HepG2 (cell line): ENCODE measurements around the gene DCDC2C. TPM values are rescaled to one million over a fixed set of nuclear protein-coding genes. Genes with fewer than 3 reads are reported as not detected.

ENCODE experiments used
- ATAC-seq: fragments of 200-7000 bp; cut with Tn5 transposase; 3 replicates; pipeline ENCODE4 v1.9.1; 2020; ENCODE audit warnings: mild to moderate bottlenecking, moderate library complexity
- BruUV-seq: library from RNA; stranded (reverse); fragments of 400-500 nt; replicated peaks from 2 replicates; lab custom pipeline; 2021; lab: Mats Ljungman, UMichigan
- CTCF ChIA-PET: fragments of 300-600 bp; formaldehyde crosslinking; extraction: SDS; loops from one replicate; lab custom pipeline; 2021; ENCODE audit warnings: low total read pairs, inconsistent platforms, low intra/inter-chr PET ratio; lab: Yijun Ruan, JAX
- POLR2A ChIA-PET: fragments of 350-600 bp; sonication (Branson Sonifier 250); formaldehyde crosslinking; loops from one replicate; lab custom pipeline; 2020; ENCODE audit warnings: antibody characterized with exemption, inconsistent platforms; lab: Yijun Ruan, JAX
- DNase-seq: peaks from one replicate; pipeline ENCODE4 v3.0.0-alpha.2; 2015; ENCODE audit warnings: low spot score
- FAIRE-seq: peaks from 3 replicates; lab custom pipeline; 2011; peaks lifted over from hg19 to GRCh38; lab: Jason Lieb, UNC
- H2AFZ ChIP-seq: one replicate; pipeline ENCODE4 v1.6.1; 2011; ENCODE audit warnings: low read length, inconsistent platforms
- H3K27ac ChIP-seq: fragments of 300-600 bp; 3 replicates; pipeline ENCODE4 v1.8.0; 2011; ENCODE audit warnings: mixed run types, mild to moderate bottlenecking, mixed read lengths, low read length, inconsistent platforms; ENCODE audit not compliant: insufficient read depth; ENCODE audit errors: extremely low read length
- H3K27me3 ChIP-seq, 2 experiments: fragments of 200-600 bp in 1 of 2; 2 replicates in 1 of 2; 3 replicates in 1 of 2; pipeline versions ENCODE4 v1.6.0 to v1.8.0; 2011; ENCODE audit warnings: low read length in 2 of 2, mild to moderate bottlenecking in 2 of 2, moderate library complexity in 2 of 2, inconsistent platforms in 1 of 2; ENCODE audit not compliant: insufficient read depth in 2 of 2, control insufficient read depth in 1 of 2
- H3K36me3 ChIP-seq, 2 experiments: fragments of 200-600 bp in 1 of 2; replicated peaks in 1 of 2; 2 replicates in 1 of 2; 3 replicates in 1 of 2; pipeline versions ENCODE4 v1.5.1 to v1.8.0; 2011; ENCODE audit warnings: low read length in 2 of 2, inconsistent platforms in 1 of 2; ENCODE audit not compliant: insufficient read depth in 2 of 2, control insufficient read depth in 1 of 2
- H3K4me1 ChIP-seq: 2 replicates; pipeline ENCODE4 v1.5.1; 2012; ENCODE audit warnings: low read length, inconsistent platforms; ENCODE audit not compliant: insufficient read depth
- H3K4me2 ChIP-seq: 2 replicates; pipeline ENCODE4 v1.6.0; 2011; ENCODE audit warnings: low read depth, low read length, inconsistent platforms
- H3K4me3 ChIP-seq, 3 experiments: fragments of 200-600 bp in 1 of 3; sonication (generic), shearing (Covaris generic) in 1 of 3; replicated peaks in 1 of 3; 2 replicates each; pipeline ENCODE4 v1.5.1; 2011 to 2016; ENCODE audit warnings: low read length in 3 of 3, inconsistent platforms in 2 of 3, low read depth in 2 of 3, mild to moderate bottlenecking in 2 of 3, control low read depth in 1 of 3, mixed read lengths in 1 of 3; ENCODE audit not compliant: insufficient read depth in 1 of 3
- H3K79me2 ChIP-seq: one replicate; pipeline ENCODE4 v1.6.1; 2011; ENCODE audit warnings: low read length, inconsistent platforms; ENCODE audit not compliant: insufficient read depth
- H3K9ac ChIP-seq: 2 replicates; pipeline ENCODE4 v1.6.0; 2011; ENCODE audit warnings: mild to moderate bottlenecking, low read depth, low read length, inconsistent platforms; ENCODE audit not compliant: insufficient read depth
- H3K9me3 ChIP-seq: 2 replicates; pipeline ENCODE4 v1.5.1; 2012; ENCODE audit warnings: mild to moderate bottlenecking, low read length
- H4K20me1 ChIP-seq: 2 replicates; pipeline ENCODE4 v1.6.0; 2011; ENCODE audit warnings: inconsistent platforms, mild to moderate bottlenecking, low read length, moderate library complexity; ENCODE audit not compliant: insufficient read depth
- ARID5B ChIP-seq: IDR thresholded peaks from 2 replicates; pipeline ENCODE4 v1.4.0; 2020; ENCODE audit warnings: mild to moderate bottlenecking, missing genetic modification reagents
- DDIT3 ChIP-seq: sonication (generic); formaldehyde crosslinking; IDR thresholded peaks from 2 replicates; pipeline ENCODE4 v1.4.0; 2020; ENCODE audit warnings: mild to moderate bottlenecking, missing genetic modification reagents
- HINFP ChIP-seq: sonication (generic); formaldehyde crosslinking; IDR thresholded peaks from 2 replicates; pipeline ENCODE4 v1.4.0; 2020; ENCODE audit warnings: low read depth, mild to moderate bottlenecking, missing genetic modification reagents
- HOXA9 ChIP-seq: sonication (generic); formaldehyde crosslinking; IDR thresholded peaks from 2 replicates; pipeline ENCODE4 v1.8.1; 2022; ENCODE audit warnings: missing genetic modification reagents, mild to moderate bottlenecking, moderate library complexity, borderline replicate concordance
- KLF12 ChIP-seq: sonication (generic); formaldehyde crosslinking; IDR thresholded peaks from 2 replicates; pipeline ENCODE4 v1.4.0; 2020; ENCODE audit warnings: missing genetic modification reagents, borderline replicate concordance
- MEF2D ChIP-seq: sonication (generic); formaldehyde crosslinking; IDR thresholded peaks from 2 replicates; pipeline ENCODE4 v1.5.1; 2020; ENCODE audit warnings: mild to moderate bottlenecking, missing genetic modification reagents
- ZBTB20 ChIP-seq: sonication (generic); formaldehyde crosslinking; IDR thresholded peaks from 2 replicates; pipeline ENCODE4 v1.8.1; 2023; ENCODE audit warnings: missing genetic modification reagents, low read depth, mild to moderate bottlenecking, borderline replicate concordance
- ZFP90 ChIP-seq: sonication (generic); formaldehyde crosslinking; IDR thresholded peaks from 2 replicates; pipeline ENCODE4 v1.8.0; 2022; ENCODE audit warnings: missing genetic modification reagents, mild to moderate bottlenecking, inconsistent platforms, borderline replicate concordance
- ZNF33B ChIP-seq: sonication (generic); formaldehyde crosslinking; IDR thresholded peaks from 2 replicates; pipeline ENCODE4 v1.5.1; 2020; ENCODE audit warnings: mild to moderate bottlenecking, missing genetic modification reagents
- ZNF496 ChIP-seq: sonication (generic); formaldehyde crosslinking; IDR thresholded peaks from 2 replicates; pipeline ENCODE4 v1.8.1; 2023; ENCODE audit warnings: mild to moderate bottlenecking, moderate library complexity, missing genetic modification reagents; ENCODE audit not compliant: insufficient replicate concordance
- ZNF597 ChIP-seq: sonication (generic); formaldehyde crosslinking; IDR thresholded peaks from 2 replicates; pipeline ENCODE4 v1.5.0; 2020; ENCODE audit warnings: missing genetic modification reagents
- ZNF629 ChIP-seq: sonication (generic); formaldehyde crosslinking; conservative IDR thresholded peaks from 2 replicates; pipeline ENCODE4 v1.5.0; 2020; ENCODE audit warnings: missing genetic modification reagents
- ZNF704 ChIP-seq: sonication (generic); formaldehyde crosslinking; IDR thresholded peaks from 2 replicates; pipeline ENCODE4 v1.8.1; 2023; ENCODE audit warnings: mild to moderate bottlenecking, inconsistent platforms, moderate library complexity, missing genetic modification reagents, borderline replicate concordance
- ZNF747 ChIP-seq: sonication (generic); formaldehyde crosslinking; IDR thresholded peaks from 2 replicates; pipeline ENCODE4 v1.8.1; 2023; ENCODE audit warnings: missing genetic modification reagents, mild to moderate bottlenecking, borderline replicate concordance
- WGBS: methylation state at CpG from one replicate; pipeline ENCODE4 v1.1.6; 2017; ENCODE audit warnings: low lambda C conversion rate; 5-methylcytosine and 5-hydroxymethylcytosine counted together
- in situ Hi-C: cut with HindIII; loops from 2 replicates; pipeline ENCODE4 v1.10.0; 2017; ENCODE audit warnings: low pct_unique_long_range_greater_than_20kb; ENCODE audit not compliant: extremely low pct_ligation_motif_present
- intact Hi-C: fragments of 100-400 bp; cut with micrococcal nuclease; formaldehyde crosslinking; loops from one replicate; pipeline ENCODE4 v1.10.0; 2022; ENCODE audit not compliant: unreplicated experiment
- polyA plus RNA-seq, 8 experiments: library from polyadenylated mRNA; depleted of rRNA in 3 of 8; stranded (reverse) in 7 of 8; unstranded in 1 of 8; fragments of >200 nt; fragmentation: Illumina TruSeq in 4 of 8; extraction: Trizol in 4 of 8; gene quantifications; 2 replicates each; pipeline versions ENCODE4 v1.2.1 to v1.2.3, GENCODE V29; 2011 to 2016; ENCODE audit warnings: low read depth in 4 of 8, missing spikeins in 1 of 8, mixed read lengths in 1 of 8; ENCODE audit not compliant: insufficient read depth in 1 of 8
- total RNA-seq, 5 experiments: library from RNA; depleted of rRNA; stranded (reverse); fragments of >200 nt; fragmentation: Illumina TruSeq; extraction: Trizol; gene quantifications; 2 replicates each; pipeline ENCODE4 v1.2.3, GENCODE V29; 2016; ENCODE audit warnings: low read depth in 1 of 5

The DCDC2C gene
- total and polyA plus RNA-seq, 2 of the 13 experiments (the other 11 are each of a cell fraction or from before 2014, with no cell fraction given): not detected

- no peak for DNase-seq
These were observed 102.8 kb downstream of the DCDC2C start for GRCh38 chr2:3806168-3806567.

More at GRCh38 chr2:3806168-3806567, 102.8 kb downstream of the DCDC2C start:
- CTCF ChIA-PET: interaction anchor here (1.1 kb wide), 1 partner anchor 68 kb away, joined by 6 read pairs; no protein-coding TSS in a partner anchor
- BruUV-seq: no TSS peak
- in situ Hi-C loops: no loop called here
- 27% methylated on average over 10 of the region's 10 CpGs for WGBS
- TF ChIP-seq HINFP (CRISPR knock-in tag) (no peak), ARID5B (CRISPR knock-in tag) (no peak), ZNF496 (no peak), KLF12 (CRISPR knock-in tag) (no peak), ZNF629 (no peak), ZBTB20 (no peak), ZNF33B (CRISPR knock-in tag) (no peak), ZNF597 (CRISPR knock-in tag) (no peak), MEF2D (CRISPR knock-in tag) (no peak), ZNF704 (no peak), DDIT3 (CRISPR knock-in tag) (no peak), ZFP90 (CRISPR knock-in tag) (no peak), ZNF747 (CRISPR knock-in tag) (no peak), HOXA9 (CRISPR knock-in tag) (no peak)
- Histone ChIP-seq H3K79me2 (no peaks in the 10 kb centered on the region), H3K9ac (no peak overlapping the region), H3K36me3 (no peaks in the 10 kb centered on the region), H4K20me1 (no peaks in the 10 kb centered on the region), H2AFZ (no peak overlapping the region), H3K4me2 (no peak overlapping the region), H3K4me1 (no peaks in the 10 kb centered on the region), H3K9me3 (no peaks in the 10 kb centered on the region), H3K27ac (no peak overlapping the region), H3K4me3 (no peak overlapping the region), H3K27me3 (peaks cover 0 to 7% of the 10 kb centered on the region in 2 experiments; a peak in 1 of 5 replicates)
- POLR2A ChIA-PET: no interaction called here
- intact Hi-C loops: no loop called here
- no peak for FAIRE-seq
- ATAC-seq: no peak
